HepG2 (cell line): Measurements from ENCODE around the gene RING1. TPM values are rescaled to one million over a fixed set of nuclear protein-coding genes. Genes with fewer than 3 reads are reported as not detected.

Source experiments
- AGO1 ChIP-seq: fragments of 200-400 bp; formaldehyde crosslinking; IDR thresholded peaks from 2 replicates; pipeline ENCODE4 v1.6.1; 2017; ENCODE audit warnings: mild to moderate bottlenecking, low read depth, low read length, moderate library complexity; ENCODE audit not compliant: poor library complexity, severe bottlenecking
- ARID2 ChIP-seq: sonication (generic); formaldehyde crosslinking; IDR thresholded peaks from 2 replicates; pipeline ENCODE4 v1.8.1; 2022; ENCODE audit warnings: mild to moderate bottlenecking, missing genetic modification reagents, borderline replicate concordance
- GZF1 ChIP-seq: sonication (generic); formaldehyde crosslinking; IDR thresholded peaks from 2 replicates; pipeline ENCODE4 v1.5.1; 2020; ENCODE audit warnings: mild to moderate bottlenecking, missing genetic modification reagents
- MAX ChIP-seq: IDR thresholded peaks from 2 replicates; pipeline ENCODE4 v1.6.1; 2012; ENCODE audit warnings: inconsistent platforms
- MYC ChIP-seq: sonication (generic); formaldehyde crosslinking; IDR thresholded peaks from 2 replicates; pipeline ENCODE4 v1.9.0; 2021; ENCODE audit warnings: missing genetic modification reagents, borderline replicate concordance
- MZF1 ChIP-seq: sonication (generic); formaldehyde crosslinking; IDR thresholded peaks from 2 replicates; pipeline ENCODE4 v1.8.1; 2023; ENCODE audit warnings: mild to moderate bottlenecking, missing genetic modification reagents, borderline replicate concordance
- PAXIP1 ChIP-seq: sonication (generic); formaldehyde crosslinking; conservative IDR thresholded peaks from 2 replicates; pipeline ENCODE4 v1.4.0; 2020; ENCODE audit warnings: mild to moderate bottlenecking, missing genetic modification reagents, moderate library complexity
- PRDM15 ChIP-seq: sonication (generic); formaldehyde crosslinking; IDR thresholded peaks from 2 replicates; pipeline ENCODE4 v1.4.0; 2020; ENCODE audit warnings: missing genetic modification reagents
- RBFOX2 ChIP-seq: fragments of 200-400 bp; formaldehyde crosslinking; IDR thresholded peaks from 2 replicates; pipeline ENCODE4 v1.6.1; 2017; ENCODE audit warnings: low read depth, mild to moderate bottlenecking, low read length
- REXO4 ChIP-seq: sonication (generic); formaldehyde crosslinking; IDR thresholded peaks from 2 replicates; pipeline ENCODE4 v1.8.0; 2022; ENCODE audit warnings: missing genetic modification reagents, mild to moderate bottlenecking, borderline replicate concordance
- SRSF4 ChIP-seq: fragments of 200-400 bp; formaldehyde crosslinking; IDR thresholded peaks from one replicate; pipeline ENCODE4 v1.6.1; 2018; ENCODE audit warnings: mild to moderate bottlenecking, low read depth, low read length, moderate library complexity; ENCODE audit not compliant: poor library complexity, severe bottlenecking
- TP53 ChIP-seq: sonication (generic); formaldehyde crosslinking; conservative IDR thresholded peaks from 2 replicates; pipeline ENCODE4 v1.4.0; 2020; ENCODE audit warnings: missing genetic modification reagents
- YEATS4 ChIP-seq: sonication (generic); formaldehyde crosslinking; IDR thresholded peaks from 2 replicates; pipeline ENCODE4 v1.4.0; 2020; ENCODE audit warnings: missing genetic modification reagents, borderline replicate concordance
- ZBTB8A ChIP-seq: sonication (generic); formaldehyde crosslinking; IDR thresholded peaks from 2 replicates; pipeline ENCODE4 v1.4.0; 2020; ENCODE audit warnings: mild to moderate bottlenecking, low read depth, missing genetic modification reagents, borderline replicate concordance
- ZFY ChIP-seq: sonication (generic); formaldehyde crosslinking; IDR thresholded peaks from 2 replicates; pipeline ENCODE4 v1.4.0; 2020; ENCODE audit warnings: missing genetic modification reagents
- ZNF205 ChIP-seq: IDR thresholded peaks from 2 replicates; pipeline ENCODE4 v1.6.1; 2018; ENCODE audit warnings: missing biosample characterization, missing genetic modification reagents
- ZNF704 ChIP-seq: sonication (generic); formaldehyde crosslinking; IDR thresholded peaks from 2 replicates; pipeline ENCODE4 v1.8.1; 2023; ENCODE audit warnings: mild to moderate bottlenecking, inconsistent platforms, moderate library complexity, missing genetic modification reagents, borderline replicate concordance
- ZNF709 ChIP-seq: sonication (generic); formaldehyde crosslinking; IDR thresholded peaks from 2 replicates; pipeline ENCODE4 v1.5.0; 2020; ENCODE audit warnings: mild to moderate bottlenecking, missing genetic modification reagents
- ZNF720 ChIP-seq: sonication (generic); formaldehyde crosslinking; IDR thresholded peaks from 2 replicates; pipeline ENCODE4 v1.4.0; 2020; ENCODE audit warnings: missing genetic modification reagents
- ZNF75D ChIP-seq: sonication (generic); formaldehyde crosslinking; IDR thresholded peaks from 2 replicates; pipeline ENCODE4 v1.8.1; 2023; ENCODE audit warnings: missing genetic modification reagents, mild to moderate bottlenecking, borderline replicate concordance
- polyA plus RNA-seq, 8 experiments: library from polyadenylated mRNA; depleted of rRNA in 3 of 8; stranded (reverse) in 7 of 8; unstranded in 1 of 8; fragments of >200 nt; fragmentation: Illumina TruSeq in 4 of 8; extraction: Trizol in 4 of 8; gene quantifications; 2 replicates each; pipeline versions ENCODE4 v1.2.1 to v1.2.3, GENCODE V29; 2011 to 2016; ENCODE audit warnings: low read depth in 4 of 8, missing spikeins in 1 of 8, mixed read lengths in 1 of 8; ENCODE audit not compliant: insufficient read depth in 1 of 8
- total RNA-seq, 5 experiments: library from RNA; depleted of rRNA; stranded (reverse); fragments of >200 nt; fragmentation: Illumina TruSeq; extraction: Trizol; gene quantifications; 2 replicates each; pipeline ENCODE4 v1.2.3, GENCODE V29; 2016; ENCODE audit warnings: low read depth in 1 of 5

The RING1 gene
- total and polyA plus RNA-seq, 2 of the 13 experiments (the other 11 are each of a cell fraction or from before 2014, with no cell fraction given), result 23.9 to 33.6 TPM

- no peak for TF ChIP-seq YEATS4 (CRISPR knock-in tag)
- TF ChIP-seq SRSF4, result peak; percentile 59
- TF ChIP-seq PAXIP1, result no peak
- TF ChIP-seq TP53 (CRISPR knock-in tag), result no peak
- TF ChIP-seq ZFY (CRISPR knock-in tag), result 0 out of 2 replicates have a peak, but pooled peaks have one; percentile 15
- TF ChIP-seq RBFOX2, result peak; percentile 68
- TF ChIP-seq ARID2 (CRISPR knock-in tag), result 0 out of 2 replicates have a peak, but pooled peaks have one; percentile 84
- TF ChIP-seq PRDM15 (CRISPR knock-in tag), result no peak
- TF ChIP-seq ZBTB8A (CRISPR knock-in tag), result no peak
- TF ChIP-seq MAX, result 0 out of 2 replicates have a peak, but pooled peaks have one; percentile 18
- no peak for TF ChIP-seq ZNF720 (CRISPR knock-in tag)
- TF ChIP-seq ZNF75D, result no peak
- no peak for TF ChIP-seq REXO4 (CRISPR knock-in tag)
- 0 out of 2 replicates have a peak, but pooled peaks have one; percentile 21 for TF ChIP-seq ZNF704 (CRISPR knock-in tag)
- no peak for TF ChIP-seq AGO1
- TF ChIP-seq GZF1, result 0 out of 2 replicates have a peak, but pooled peaks have one; percentile 16
- no peak for TF ChIP-seq ZNF709 (CRISPR knock-in tag)
- no peak for TF ChIP-seq MZF1 (CRISPR knock-in tag)
- TF ChIP-seq ZNF205 (CRISPR knock-in tag), result 0 out of 2 replicates have a peak, but pooled peaks have one; percentile 19
- TF ChIP-seq MYC (CRISPR knock-in tag), result no peak
Observed at GRCh38 chr6:33213166-33213988, 5.1 kb downstream of the RING1 start (continued).
